Caco-2 (cell line): ENCODE results near the gene ACOT4. TPM values are rescaled to one million over a fixed set of nuclear protein-coding genes. Genes with fewer than 3 reads are reported as not detected.
A peak's percentile ranks its signal among the peaks of the same experiment; 100 is the strongest.
"Not testable (repeated sequence)": the region's sequence is repeated elsewhere in the genome, so short reads cannot be mapped to it uniquely, and the experiment has no call there.

ENCODE experiments used
- Bru-seq: library from RNA; stranded (reverse); fragments of 400-500 nt; gene quantifications from one replicate; lab custom pipeline; 2021; lab: Mats Ljungman, UMichigan
- BruChase-seq, 2 experiments: library from RNA; stranded (reverse); fragments of 400-500 nt; gene quantifications; one replicate each; lab custom pipeline; 2021; lab: Mats Ljungman, UMichigan
- BruUV-seq: library from RNA; stranded (reverse); fragments of 400-500 nt; replicated peaks from 2 replicates; lab custom pipeline; 2021; lab: Mats Ljungman, UMichigan
- CTCF ChIA-PET: fragments of 300-600 bp; sonication (Branson Sonifier 250); formaldehyde crosslinking; loops from one replicate; lab custom pipeline; 2022; ENCODE audit warnings: antibody characterized with exemption; lab: Charles Lee
- POLR2A ChIA-PET: fragments of 300-600 bp; sonication (Branson Sonifier 250); formaldehyde crosslinking; loops from one replicate; lab custom pipeline; 2022; ENCODE audit warnings: antibody characterized with exemption; lab: Charles Lee
- DNase-seq, 2 experiments: peaks; one replicate each; pipeline versions ENCODE4 v3.0.0 to v3.0.0-alpha.2; 2020 to 2022
- H3K27me3 ChIP-seq: replicated peaks from 2 replicates; pipeline ENCODE4 v1.6.0; 2011; ENCODE audit warnings: low read length; ENCODE audit not compliant: control insufficient read depth, insufficient read depth
- H3K36me3 ChIP-seq: 2 replicates; pipeline ENCODE4 v1.5.1; 2011; ENCODE audit warnings: low read length; ENCODE audit not compliant: control insufficient read depth, insufficient read depth
- H3K4me1 ChIP-seq: fragments of 250-450 bp; sonication (Bioruptor Pico); 2 replicates; pipeline ENCODE4 v1.5.1; 2020; ENCODE audit warnings: mild to moderate bottlenecking
- H3K4me3 ChIP-seq: 2 replicates; pipeline ENCODE4 v1.5.1; 2011; ENCODE audit warnings: low read depth, mild to moderate bottlenecking, control low read depth, low read length
- H3K9me3 ChIP-seq: fragments of 250-450 bp; sonication (Bioruptor Pico); 2 replicates; pipeline ENCODE4 v1.5.1; 2020; ENCODE audit warnings: mild to moderate bottlenecking, moderate library complexity
- H3K27ac Mint-ChIP-seq: one replicate; pipeline ENCODE4 v1.8.0; 2022; ENCODE audit warnings: mixed read lengths; ENCODE audit not compliant: unreplicated experiment
- H3K27me3 Mint-ChIP-seq: one replicate; pipeline ENCODE4 v1.8.0; 2022; ENCODE audit warnings: mixed read lengths; ENCODE audit not compliant: insufficient read depth, unreplicated experiment
- H3K36me3 Mint-ChIP-seq: one replicate; pipeline ENCODE4 v1.8.0; 2022; ENCODE audit warnings: mild to moderate bottlenecking, mixed read lengths; ENCODE audit not compliant: insufficient read depth, unreplicated experiment
- H3K4me1 Mint-ChIP-seq: one replicate; pipeline ENCODE4 v1.8.0; 2022; ENCODE audit warnings: low read depth, mixed read lengths; ENCODE audit not compliant: unreplicated experiment
- H3K4me3 Mint-ChIP-seq: one replicate; pipeline ENCODE4 v1.8.0; 2022; ENCODE audit warnings: mild to moderate bottlenecking, moderate library complexity, mixed read lengths; ENCODE audit not compliant: unreplicated experiment
- H3K9me3 Mint-ChIP-seq: one replicate; pipeline ENCODE4 v1.8.0; 2022; ENCODE audit warnings: mixed read lengths; ENCODE audit not compliant: unreplicated experiment
- intact Hi-C: fragments of 100-400 bp; cut with micrococcal nuclease; formaldehyde crosslinking; loops from one replicate; pipeline ENCODE4 v1.10.0; 2022; ENCODE audit not compliant: unreplicated experiment
- long read RNA-seq: library from polyadenylated mRNA; stranded (forward); transcript quantifications from one replicate; pipeline ENCODE4 v2.0.0, GENCODE V29; 2022
- total RNA-seq: library from RNA; stranded (reverse); gene quantifications from 2 replicates; pipeline ENCODE4 v1.2.3, GENCODE V29; 2022
- TF ChIP-seq, protein P1 (sequence below), 2 experiments: fragments of 200-600 bp in 1 of 2; IDR thresholded peaks; 1 replicate in 1 of 2; 2 replicates in 1 of 2; pipeline versions ENCODE4 v1.5.1 to v1.8.0; 2011 to 2022; ENCODE audit warnings: antibody characterized with exemption in 1 of 2, control low read depth in 1 of 2, inconsistent platforms in 1 of 2, low read depth in 1 of 2, low read length in 1 of 2, mild to moderate bottlenecking in 1 of 2, moderate library complexity in 1 of 2; ENCODE audit not compliant: insufficient read depth in 1 of 2, severe bottlenecking in 1 of 2, unreplicated experiment in 1 of 2

The ACOT4 gene
- total RNA-seq (2.7 and 3.2 TPM in 2 replicates), Bru-seq, nascent RNA (percentile 43 among the genes with signal in this experiment), BruChase-seq, experiment 1, labeled RNA remaining after a 2-hour chase (percentile 50 among the genes with signal in this experiment), BruChase-seq, experiment 2, labeled RNA remaining after a 6-hour chase (percentile 47 among the genes with signal in this experiment)
- long read RNA-seq, transcript ACOT4-201 (3 exons, 2,362 nt), result major isoform, 7 of 9 reads
- long read RNA-seq, partial matches to known transcripts, result 0 of 9 reads
- long read RNA-seq, other reads (novel, unspliced or antisense), result 2 of 9 reads

DNA sequence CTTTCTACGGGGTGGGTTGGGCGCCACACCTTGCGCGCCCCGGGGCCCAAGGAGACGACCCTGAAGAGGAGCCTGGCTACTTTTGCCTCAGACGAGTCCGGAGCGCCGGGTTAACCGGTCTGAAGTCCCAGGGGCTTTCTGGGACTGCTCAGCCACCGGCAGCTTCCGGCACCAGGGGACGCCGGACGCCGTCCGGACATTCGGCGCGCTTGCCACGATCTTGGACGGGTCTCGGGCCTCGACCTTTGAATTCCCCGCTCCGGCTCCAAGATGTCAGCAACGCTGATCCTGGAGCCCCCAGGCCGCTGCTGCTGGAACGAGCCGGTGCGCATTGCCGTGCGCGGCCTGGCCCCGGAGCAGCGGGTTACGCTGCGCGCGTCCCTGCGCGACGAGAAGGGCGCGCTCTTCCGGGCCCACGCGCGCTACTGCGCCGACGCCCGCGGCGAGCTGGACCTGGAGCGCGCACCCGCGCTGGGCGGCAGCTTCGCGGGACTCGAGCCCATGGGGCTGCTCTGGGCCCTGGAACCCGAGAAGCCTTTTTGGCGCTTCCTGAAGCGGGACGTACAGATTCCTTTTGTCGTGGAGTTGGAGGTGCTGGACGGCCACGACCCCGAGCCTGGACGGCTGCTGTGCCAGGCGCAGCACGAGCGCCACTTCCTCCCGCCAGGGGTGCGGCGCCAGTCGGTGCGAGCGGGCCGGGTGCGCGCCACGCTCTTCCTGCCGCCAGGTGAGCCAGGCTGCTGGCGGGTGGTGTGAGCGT lies at the start of gene ACOT4:
Gene ACOT4, plus strand, starts transcription at position 184 of the 760 bp plus-strand sequence. Its CDS starts 87 bp downstream, at position 271.
- Mint-ChIP-seq H3K27ac (peak within 1 kb of the TSS; percentile 35), H3K4me3 (peak within 1 kb of the TSS; percentile 70), H3K4me1 (no peaks in the 10 kb centered on the region), H3K36me3 (peaks cover 4% of the 10 kb centered on the region), H3K9me3 (no peaks in the 10 kb centered on the region), H3K27me3 (no peaks in the 10 kb centered on the region)
- H3K4me3 ChIP-seq, result peak within 1 kb of the TSS; percentile 55
- H3K27me3 ChIP-seq, result no peaks in the 10 kb centered on the region
- H3K36me3 ChIP-seq, result no peaks in the 10 kb centered on the region
- ChIA-PET CTCF (no interaction called here), POLR2A (no interaction called here)
- TF ChIP-seq, protein P1, sequence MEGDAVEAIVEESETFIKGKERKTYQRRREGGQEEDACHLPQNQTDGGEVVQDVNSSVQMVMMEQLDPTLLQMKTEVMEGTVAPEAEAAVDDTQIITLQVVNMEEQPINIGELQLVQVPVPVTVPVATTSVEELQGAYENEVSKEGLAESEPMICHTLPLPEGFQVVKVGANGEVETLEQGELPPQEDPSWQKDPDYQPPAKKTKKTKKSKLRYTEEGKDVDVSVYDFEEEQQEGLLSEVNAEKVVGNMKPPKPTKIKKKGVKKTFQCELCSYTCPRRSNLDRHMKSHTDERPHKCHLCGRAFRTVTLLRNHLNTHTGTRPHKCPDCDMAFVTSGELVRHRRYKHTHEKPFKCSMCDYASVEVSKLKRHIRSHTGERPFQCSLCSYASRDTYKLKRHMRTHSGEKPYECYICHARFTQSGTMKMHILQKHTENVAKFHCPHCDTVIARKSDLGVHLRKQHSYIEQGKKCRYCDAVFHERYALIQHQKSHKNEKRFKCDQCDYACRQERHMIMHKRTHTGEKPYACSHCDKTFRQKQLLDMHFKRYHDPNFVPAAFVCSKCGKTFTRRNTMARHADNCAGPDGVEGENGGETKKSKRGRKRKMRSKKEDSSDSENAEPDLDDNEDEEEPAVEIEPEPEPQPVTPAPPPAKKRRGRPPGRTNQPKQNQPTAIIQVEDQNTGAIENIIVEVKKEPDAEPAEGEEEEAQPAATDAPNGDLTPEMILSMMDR (IDR thresholded peaks at IDR 0.05; ENCODE audit: insufficient read depth in 1 of 2, low read depth in 1 of 2, low read length in 1 of 2, severe bottlenecking in 1 of 2, unreplicated experiment in 1 of 2), result peak in 1 of 2 experiments; percentile 25
- no peaks in the 10 kb centered on the region for H3K4me1 ChIP-seq
- DNase-seq, result peak; percentile 59 to 63
- no TSS peak for BruUV-seq
- no peaks in the 10 kb centered on the region for H3K9me3 ChIP-seq
- intact Hi-C loops, result loop anchor here (2.0 kb wide), 1 partner anchor 41 kb away; no protein-coding TSS in a partner anchor

DNA sequence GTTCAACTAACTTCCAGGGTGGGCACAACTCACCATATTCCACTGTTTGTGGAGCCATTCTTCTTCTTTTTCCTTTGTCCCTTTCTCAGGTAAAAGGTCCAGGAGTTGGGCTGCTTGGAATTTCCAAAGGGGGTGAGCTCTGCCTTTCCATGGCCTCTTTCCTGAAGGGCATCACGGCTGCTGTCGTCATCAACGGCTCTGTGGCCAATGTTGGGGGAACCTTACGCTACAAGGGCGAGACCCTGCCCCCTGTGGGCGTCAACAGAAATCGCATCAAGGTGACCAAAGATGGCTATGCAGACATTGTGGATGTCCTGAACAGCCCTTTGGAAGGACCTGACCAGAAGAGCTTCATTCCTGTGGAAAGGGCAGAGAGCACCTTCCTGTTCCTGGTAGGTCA lies 48.7 kb upstream of the ACOT4 start:
- BruUV-seq, H3K36me3 ChIP-seq, H3K27me3 Mint-ChIP-seq, H3K27ac Mint-ChIP-seq, H3K36me3 Mint-ChIP-seq, H3K4me3 ChIP-seq, H3K4me1 Mint-ChIP-seq, H3K9me3 ChIP-seq, H3K4me1 ChIP-seq, POLR2A ChIA-PET, H3K4me3 Mint-ChIP-seq, H3K27me3 ChIP-seq, intact Hi-C loops, CTCF ChIA-PET, H3K9me3 Mint-ChIP-seq: not testable (repeated sequence)
- DNase-seq, result peak in 1 of 2 experiments; percentile 35

DNA sequence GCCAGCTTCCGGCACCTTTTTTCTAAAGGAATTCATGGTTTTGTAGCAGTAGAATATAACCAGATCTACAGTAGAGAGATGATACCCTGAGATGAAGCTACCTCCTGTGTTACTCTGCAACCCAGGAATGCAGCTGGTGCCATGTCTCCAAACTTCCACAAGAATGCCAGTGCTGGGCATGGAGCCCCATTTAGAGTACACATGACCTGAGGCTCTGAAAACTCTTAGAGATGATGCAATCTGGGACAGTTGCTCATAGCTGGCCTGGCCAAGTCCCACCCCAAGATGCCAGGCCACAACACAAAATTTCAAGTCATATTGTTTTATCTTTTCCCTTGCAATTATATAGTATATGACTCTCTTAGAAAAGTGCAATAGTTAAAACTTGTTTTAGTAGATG lies 46.3 kb upstream of the ACOT4 start:
- H3K9me3 Mint-ChIP-seq, H3K9me3 ChIP-seq, DNase-seq, H3K4me1 Mint-ChIP-seq, H3K36me3 ChIP-seq, H3K27ac Mint-ChIP-seq, H3K4me1 ChIP-seq, H3K4me3 ChIP-seq, H3K4me3 Mint-ChIP-seq, BruUV-seq, H3K27me3 Mint-ChIP-seq, H3K36me3 Mint-ChIP-seq, H3K27me3 ChIP-seq, POLR2A ChIA-PET, intact Hi-C loops: not testable (repeated sequence)
- CTCF ChIA-PET, result interaction anchor here (0.6 kb wide), 1 partner anchor 29 kb away, joined by 8 read pairs; no protein-coding TSS in a partner anchor

DNA sequence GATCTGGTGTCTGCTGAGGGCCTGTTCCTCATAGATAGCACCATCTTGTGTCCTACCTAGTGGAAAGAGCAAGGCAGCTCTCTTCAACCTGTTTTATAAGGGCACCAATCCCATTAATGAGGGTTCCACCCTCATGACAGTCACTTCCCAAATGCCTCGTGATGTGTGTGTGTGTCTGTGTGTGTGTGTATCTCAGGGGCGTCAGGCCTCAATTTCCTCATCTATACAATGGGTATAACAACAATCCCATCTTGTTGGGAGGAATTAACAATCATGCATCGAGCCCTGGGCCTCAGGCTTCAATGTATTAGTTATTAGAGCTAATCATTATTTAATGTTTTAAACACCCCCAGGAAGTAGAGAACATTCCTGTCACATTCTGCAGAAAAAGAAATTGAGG lies 42.6 kb upstream of the ACOT4 start:
- CTCF ChIA-PET, result interaction anchor here (0.5 kb wide), 1 partner anchor 32 kb away, joined by 5 read pairs; no protein-coding TSS in a partner anchor
- H3K36me3 Mint-ChIP-seq, H3K4me3 ChIP-seq, H3K27ac Mint-ChIP-seq, H3K36me3 ChIP-seq, BruUV-seq, H3K27me3 Mint-ChIP-seq, H3K9me3 Mint-ChIP-seq, H3K4me3 Mint-ChIP-seq, DNase-seq, H3K4me1 ChIP-seq, H3K9me3 ChIP-seq, H3K27me3 ChIP-seq, intact Hi-C loops, POLR2A ChIA-PET, H3K4me1 Mint-ChIP-seq: not testable (repeated sequence)

DNA sequence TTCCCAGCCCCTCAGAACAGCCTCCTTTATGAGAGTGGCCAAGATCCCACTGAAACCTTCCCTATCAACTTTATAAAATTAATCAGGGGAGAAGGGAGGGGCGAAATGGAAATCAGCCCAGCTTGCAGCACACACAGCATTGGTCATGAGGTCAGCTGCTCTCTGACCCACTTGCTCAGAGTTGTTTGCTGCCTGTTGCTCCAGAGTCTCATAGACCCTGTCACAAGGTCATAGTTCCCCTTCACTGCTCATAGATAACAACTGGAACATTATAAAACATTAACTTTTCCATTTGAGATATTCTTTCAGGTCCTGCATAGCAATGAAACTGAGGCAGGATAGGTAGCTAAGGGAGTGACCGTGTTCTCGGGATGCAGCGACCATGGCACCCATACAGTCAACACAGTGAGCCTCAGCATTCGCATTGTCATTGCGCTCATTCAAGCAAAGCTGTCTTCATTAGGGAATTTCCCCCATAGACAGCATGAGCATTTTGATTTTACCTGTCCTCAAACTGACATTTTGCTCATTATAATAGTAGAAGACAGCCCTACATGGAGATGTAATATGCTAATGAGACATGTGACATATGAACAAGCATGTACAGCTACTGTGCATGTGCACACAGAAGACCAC lies 41.7 kb upstream of the ACOT4 start:
- CTCF ChIA-PET, H3K27ac Mint-ChIP-seq, H3K4me1 Mint-ChIP-seq, H3K4me3 ChIP-seq, DNase-seq, H3K27me3 Mint-ChIP-seq, H3K4me3 Mint-ChIP-seq, H3K4me1 ChIP-seq, H3K9me3 ChIP-seq, H3K36me3 ChIP-seq, H3K36me3 Mint-ChIP-seq, H3K27me3 ChIP-seq, intact Hi-C loops, POLR2A ChIA-PET, H3K9me3 Mint-ChIP-seq, BruUV-seq: not testable (repeated sequence)
